ENCODE data around the gene AURKAIP1. TPM values are rescaled to one million over a fixed set of nuclear protein-coding genes. Genes with fewer than 3 reads are reported as not detected.

Gene AURKAIP1
- total and polyA plus RNA-seq, 9 of the 15 experiments (the other 6 are each of a cell fraction or from before 2014, with no cell fraction given): 7.8 to 478 (median 92.0) TPM

DNA sequence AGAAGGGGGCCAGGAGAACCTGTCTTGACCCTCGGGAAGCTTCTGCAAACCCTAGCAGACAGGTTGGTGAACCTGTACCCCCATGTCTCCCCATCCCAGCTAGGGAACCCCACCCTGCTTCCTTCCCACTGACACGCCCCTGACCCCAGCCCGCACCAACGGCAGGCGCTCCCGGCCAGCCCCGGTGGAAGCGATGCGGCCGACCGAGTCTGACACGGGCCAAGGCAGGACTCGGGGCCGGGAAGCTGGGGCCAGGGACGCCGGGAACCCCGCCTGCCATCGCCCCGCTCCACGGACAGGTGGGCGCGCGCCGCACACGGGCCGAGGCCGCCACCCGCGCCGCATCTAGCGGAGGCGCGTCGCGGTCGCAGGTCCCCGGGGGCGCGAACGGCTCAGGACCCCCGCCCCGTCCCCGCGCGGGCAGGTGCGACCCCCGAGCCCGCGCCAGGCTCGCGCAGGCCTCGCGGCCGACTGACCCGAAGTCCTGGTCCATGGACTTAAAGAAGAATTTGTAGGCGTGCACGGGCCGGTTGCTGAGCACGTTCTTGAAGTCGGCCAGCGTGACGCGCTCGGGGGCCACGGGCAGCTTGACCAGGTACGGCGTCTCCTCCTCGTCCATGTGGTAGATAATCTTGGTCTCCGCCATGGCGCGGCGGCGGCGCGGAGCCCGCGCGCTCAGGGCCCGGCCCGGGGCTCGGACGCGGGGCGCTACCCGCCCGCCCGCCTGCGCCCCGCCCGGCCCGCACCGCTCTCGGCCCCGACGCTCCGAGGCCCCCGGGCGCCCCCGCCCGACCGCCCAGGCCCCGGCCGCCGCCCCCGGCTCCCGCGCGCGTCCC, 26.4 kb downstream of the AURKAIP1 start (continued):
- TF ChIP-seq, protein P1, sequence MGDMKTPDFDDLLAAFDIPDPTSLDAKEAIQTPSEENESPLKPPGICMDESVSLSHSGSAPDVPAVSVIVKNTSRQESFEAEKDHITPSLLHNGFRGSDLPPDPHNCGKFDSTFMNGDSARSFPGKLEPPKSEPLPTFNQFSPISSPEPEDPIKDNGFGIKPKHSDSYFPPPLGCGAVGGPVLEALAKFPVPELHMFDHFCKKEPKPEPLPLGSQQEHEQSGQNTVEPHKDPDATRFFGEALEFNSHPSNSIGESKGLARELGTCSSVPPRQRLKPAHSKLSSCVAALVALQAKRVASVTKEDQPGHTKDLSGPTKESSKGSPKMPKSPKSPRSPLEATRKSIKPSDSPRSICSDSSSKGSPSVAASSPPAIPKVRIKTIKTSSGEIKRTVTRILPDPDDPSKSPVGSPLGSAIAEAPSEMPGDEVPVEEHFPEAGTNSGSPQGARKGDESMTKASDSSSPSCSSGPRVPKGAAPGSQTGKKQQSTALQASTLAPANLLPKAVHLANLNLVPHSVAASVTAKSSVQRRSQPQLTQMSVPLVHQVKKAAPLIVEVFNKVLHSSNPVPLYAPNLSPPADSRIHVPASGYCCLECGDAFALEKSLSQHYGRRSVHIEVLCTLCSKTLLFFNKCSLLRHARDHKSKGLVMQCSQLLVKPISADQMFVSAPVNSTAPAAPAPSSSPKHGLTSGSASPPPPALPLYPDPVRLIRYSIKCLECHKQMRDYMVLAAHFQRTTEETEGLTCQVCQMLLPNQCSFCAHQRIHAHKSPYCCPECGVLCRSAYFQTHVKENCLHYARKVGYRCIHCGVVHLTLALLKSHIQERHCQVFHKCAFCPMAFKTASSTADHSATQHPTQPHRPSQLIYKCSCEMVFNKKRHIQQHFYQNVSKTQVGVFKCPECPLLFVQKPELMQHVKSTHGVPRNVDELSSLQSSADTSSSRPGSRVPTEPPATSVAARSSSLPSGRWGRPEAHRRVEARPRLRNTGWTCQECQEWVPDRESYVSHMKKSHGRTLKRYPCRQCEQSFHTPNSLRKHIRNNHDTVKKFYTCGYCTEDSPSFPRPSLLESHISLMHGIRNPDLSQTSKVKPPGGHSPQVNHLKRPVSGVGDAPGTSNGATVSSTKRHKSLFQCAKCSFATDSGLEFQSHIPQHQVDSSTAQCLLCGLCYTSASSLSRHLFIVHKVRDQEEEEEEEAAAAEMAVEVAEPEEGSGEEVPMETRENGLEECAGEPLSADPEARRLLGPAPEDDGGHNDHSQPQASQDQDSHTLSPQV (IDR thresholded peaks at IDR 0.05): 0 out of 2 replicates have a peak, but pooled peaks have one; percentile 30
- TF ChIP-seq SRSF7 (optimal IDR thresholded peaks at IDR 0.05; ENCODE audit: low read depth, low read length) (no peak), MCM5 (IDR thresholded peaks at IDR 0.05; ENCODE audit: low read depth) (no peak), OTX1 (CRISPR knock-in tag; IDR thresholded peaks at IDR 0.05) (no peak), PRDM10 (IDR thresholded peaks at IDR 0.05; ENCODE audit: partially characterized antibody) (no peak), ZNF707 (CRISPR knock-in tag; conservative IDR thresholded peaks at IDR 0.05) (no peak), GABPB1 (CRISPR knock-in tag; IDR thresholded peaks at IDR 0.05) (no peak), BRD9 (IDR thresholded peaks at IDR 0.05; ENCODE audit: low read depth, partially characterized antibody) (no peak), PHTF2 (CRISPR knock-in tag; IDR thresholded peaks at IDR 0.05) (no peak), ZNF644 (tag; IDR thresholded peaks at IDR 0.05; ENCODE audit: low read depth) (no peak), SMARCB1 (IDR thresholded peaks at IDR 0.05; ENCODE audit: insufficient read length, low read depth) (no peak), THAP7 (CRISPR knock-in tag; IDR thresholded peaks at IDR 0.05) (no peak), POU5F1 (IDR thresholded peaks at IDR 0.05; ENCODE audit: borderline replicate concordance, low read depth, low read length, partially characterized antibody) (no peak), ZNF408 (CRISPR knock-in tag; IDR thresholded peaks at IDR 0.05; ENCODE audit: low read depth) (no peak), SMAD1 (IDR thresholded peaks at IDR 0.05; ENCODE audit: low read depth, low read length, partially characterized antibody) (no peak)
- TF ChIP-seq, protein P2, sequence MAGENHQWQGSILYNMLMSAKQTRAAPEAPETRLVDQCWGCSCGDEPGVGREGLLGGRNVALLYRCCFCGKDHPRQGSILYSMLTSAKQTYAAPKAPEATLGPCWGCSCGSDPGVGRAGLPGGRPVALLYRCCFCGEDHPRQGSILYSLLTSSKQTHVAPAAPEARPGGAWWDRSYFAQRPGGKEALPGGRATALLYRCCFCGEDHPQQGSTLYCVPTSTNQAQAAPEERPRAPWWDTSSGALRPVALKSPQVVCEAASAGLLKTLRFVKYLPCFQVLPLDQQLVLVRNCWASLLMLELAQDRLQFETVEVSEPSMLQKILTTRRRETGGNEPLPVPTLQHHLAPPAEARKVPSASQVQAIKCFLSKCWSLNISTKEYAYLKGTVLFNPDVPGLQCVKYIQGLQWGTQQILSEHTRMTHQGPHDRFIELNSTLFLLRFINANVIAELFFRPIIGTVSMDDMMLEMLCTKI (IDR thresholded peaks at IDR 0.05; ENCODE audit: partially characterized antibody): no peak

Measured in K562 (cell line).